Heart left ventricle (tissue), 16 donors: ENCODE data around the gene CLRN2. TPM values are rescaled to one million over a fixed set of nuclear protein-coding genes. Genes with fewer than 3 reads are reported as not detected.

Experiments used
- ATAC-seq, 4 donors: fragments of 200-7000 bp; cut with Tn5 transposase; one replicate each; pipeline ENCODE4 v1.9.1; 2020 to 2022; ENCODE audit warnings: moderate library complexity in 4 of 4, mild to moderate bottlenecking in 3 of 4, moderate number of reproducible peaks in 1 of 4
- DNase-seq, 5 donors: peaks; one replicate each; pipeline ENCODE4 v3.0.0-alpha.2; 2020
- H3K27ac ChIP-seq, 12 donors: fragments of 200-600 bp; sonication (generic) in 4 of 12; one replicate each; pipeline versions ENCODE4 v1.5.0 to v1.8.0; 2016 to 2022; ENCODE audit warnings: mild to moderate bottlenecking in 2 of 12
- H3K27me3 ChIP-seq, 9 donors: fragments of 200-600 bp; sonication (generic) in 2 of 9; one replicate each; pipeline versions ENCODE4 v1.5.1 to v1.8.0; 2016 to 2022; ENCODE audit warnings: mild to moderate bottlenecking in 3 of 9
- H3K36me3 ChIP-seq, 9 donors: fragments of 200-600 bp; sonication (generic) in 2 of 9; one replicate each; pipeline versions ENCODE4 v1.5.0 to v1.8.0; 2018 to 2022; ENCODE audit warnings: mild to moderate bottlenecking in 2 of 9
- H3K4me1 ChIP-seq, 12 donors: fragments of 200-600 bp; sonication (generic) in 4 of 12; one replicate each; pipeline versions ENCODE4 v1.5.0 to v1.8.0; 2016 to 2022; ENCODE audit warnings: mild to moderate bottlenecking in 3 of 12
- H3K4me3 ChIP-seq, 12 donors: fragments of 200-600 bp; sonication (generic) in 4 of 12; one replicate each; pipeline versions ENCODE4 v1.5.0 to v1.8.0; 2017 to 2022; ENCODE audit warnings: mild to moderate bottlenecking in 9 of 12, moderate library complexity in 4 of 12
- H3K9me3 ChIP-seq, 12 donors: fragments of 200-600 bp; sonication (generic) in 4 of 12; one replicate each; pipeline versions ENCODE4 v1.5.0 to v1.8.0; 2016 to 2022; ENCODE audit warnings: mild to moderate bottlenecking in 1 of 12
- POLR2A ChIP-seq, 2 donors: fragments of 450-650 bp; IDR thresholded peaks; one replicate each; pipeline ENCODE4 v1.6.1; 2017; ENCODE audit warnings: antibody characterized with exemption in 2 of 2, mild to moderate bottlenecking in 2 of 2, moderate library complexity in 2 of 2
- WGBS, 4 donors: extraction: QIAGEN DNeasy Blood & Tissue Kit in 2 of 4; methylation state at CpG; one replicate each; pipeline versions ENCODE4 v1.1.5 to v1.1.7; 2013 to 2018; 5-methylcytosine and 5-hydroxymethylcytosine counted together
- intact Hi-C, 10 donors: fragments of 100-400 bp; cut with DNase I; formaldehyde crosslinking; loops; one replicate each; pipeline versions ENCODE4 v1.11.1 to v1.14.2; 2022
- polyA plus RNA-seq, 2 donors: library from polyadenylated mRNA; stranded (reverse); fragments of 200-250 nt; gene quantifications; one replicate each; pipeline ENCODE4 v1.2.3, GENCODE V29; 2013
- total RNA-seq, 9 donors: library from RNA; depleted of rRNA in 2 of 9; stranded (reverse); fragments of >200 nt in 2 of 9; fragmentation: NEBNext Ultra II Directional in 3 of 9; extraction: Animal tissue kit (Norgen Biotek cat#: 25700) in 3 of 9; gene quantifications; one replicate each; pipeline versions ENCODE4 v1.1.0 to v1.2.4, GENCODE V29; 2016 to 2023
- TF ChIP-seq, protein P1 (sequence below), 12 donors: fragments of 200-600 bp; sonication (generic) in 4 of 12; IDR thresholded peaks; one replicate each; pipeline versions ENCODE4 v1.5.0 to v1.8.0; 2018 to 2022; ENCODE audit warnings: antibody characterized with exemption in 12 of 12, mild to moderate bottlenecking in 5 of 12
- donor health status: ischemic (EF 13 %, LVEDD 7.1; RV severe dilation, severe dysfunction).
- donor health status: healthy with polysubstance abuse.
- donor health status: DM: no; HTN: yes; CAD: no.
- donor health status: DM: no; HTN: no; CAD: no.
- donor health status: ischemic (EF 25% LVEDD 6.9; RV normal size, moderate dysfunction).
- donor health status: ischemic (EF 25% LVEDD 5.7; RV mildly dilated, moderate dysfunction).
- donor health status: healthy.
- donor health status: DM: yes; HTN: yes; CAD: no.
- donor health status: ischemic (EF 35%, LVEDD 5.7; RV mildly dilated, moderate dysfunction).
- donor health status: nonischemic (EF 11% LVEDD 7.7; RV severe dilation, severe dysfunction).
- donor health status: DM: yes; HTN: yes; CAD: no.
- donor health status: PGD.
- donor health status: ischemic (EF 29% LVEDD 5.4; RV normal size, mild dysfunction).
- donor health status: nonischemic (EF 23%, LVEDD 6.1; RV moderate dilation, normal function).

The CLRN2 gene
- total and polyA plus RNA-seq, 11 donors: not detected

DNA sequence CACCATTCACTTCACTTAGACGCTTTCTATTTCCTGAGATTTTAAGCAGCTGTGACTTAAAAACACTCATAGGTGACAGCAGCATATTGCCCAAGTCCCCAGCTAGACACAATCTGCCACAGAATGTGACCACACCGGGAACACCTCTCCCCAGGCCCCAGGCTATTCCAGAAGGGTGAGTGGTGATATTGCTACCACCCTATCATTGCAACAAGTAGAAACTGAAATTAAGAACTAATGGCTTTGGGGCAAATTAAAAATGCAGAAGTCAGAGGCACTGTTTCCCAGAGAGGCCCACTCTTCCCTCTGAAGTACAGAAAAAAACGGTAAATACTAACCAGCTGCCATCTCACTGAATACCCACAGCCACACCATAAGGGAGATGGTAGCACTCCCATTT lies 38.1 kb upstream of the CLRN2 start:
- Histone ChIP-seq H3K27me3 (no peaks in the 10 kb centered on the region), H3K9me3 (peaks cover 0 to 25% (median 4%) of the 10 kb centered on the region in 12 donors), H3K4me1 (peaks cover 0 to 4% (median 0%) of the 10 kb centered on the region in 12 donors), H3K36me3 (peaks cover 0 to 6% (median 0%) of the 10 kb centered on the region in 9 donors), H3K4me3 (no peak overlapping the region), H3K27ac (no peak overlapping the region)
- TF ChIP-seq, protein P1, sequence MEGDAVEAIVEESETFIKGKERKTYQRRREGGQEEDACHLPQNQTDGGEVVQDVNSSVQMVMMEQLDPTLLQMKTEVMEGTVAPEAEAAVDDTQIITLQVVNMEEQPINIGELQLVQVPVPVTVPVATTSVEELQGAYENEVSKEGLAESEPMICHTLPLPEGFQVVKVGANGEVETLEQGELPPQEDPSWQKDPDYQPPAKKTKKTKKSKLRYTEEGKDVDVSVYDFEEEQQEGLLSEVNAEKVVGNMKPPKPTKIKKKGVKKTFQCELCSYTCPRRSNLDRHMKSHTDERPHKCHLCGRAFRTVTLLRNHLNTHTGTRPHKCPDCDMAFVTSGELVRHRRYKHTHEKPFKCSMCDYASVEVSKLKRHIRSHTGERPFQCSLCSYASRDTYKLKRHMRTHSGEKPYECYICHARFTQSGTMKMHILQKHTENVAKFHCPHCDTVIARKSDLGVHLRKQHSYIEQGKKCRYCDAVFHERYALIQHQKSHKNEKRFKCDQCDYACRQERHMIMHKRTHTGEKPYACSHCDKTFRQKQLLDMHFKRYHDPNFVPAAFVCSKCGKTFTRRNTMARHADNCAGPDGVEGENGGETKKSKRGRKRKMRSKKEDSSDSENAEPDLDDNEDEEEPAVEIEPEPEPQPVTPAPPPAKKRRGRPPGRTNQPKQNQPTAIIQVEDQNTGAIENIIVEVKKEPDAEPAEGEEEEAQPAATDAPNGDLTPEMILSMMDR (IDR thresholded peaks at IDR 0.05): no peak
- no peak for TF ChIP-seq POLR2A (IDR thresholded peaks at IDR 0.05)
- WGBS, 4 donors: 79 to 91% (median 85%) methylated on average over 3 of the region's 3 CpGs
- DNase-seq (no peak), ATAC-seq (no peak)
- intact Hi-C loops: loop anchor here in 1 of 10 donors (10.0 kb wide), 1 partner anchor 122 kb away; no protein-coding TSS in a partner anchor

GRCh38 chr4:17477774-17478472 lies 37.0 kb upstream of the CLRN2 start:
- intact Hi-C loops: loop anchor here in 1 of 10 donors (10.0 kb wide), 1 partner anchor 123 kb away; no protein-coding TSS in a partner anchor
- ATAC-seq: no peak
- no peak for TF ChIP-seq POLR2A (IDR thresholded peaks at IDR 0.05)
- TF ChIP-seq, protein P1 (IDR thresholded peaks at IDR 0.05): no peak

GRCh38 chr4:17480210-17480927 lies 34.6 kb upstream of the CLRN2 start:
- H3K4me3 ChIP-seq: no peak overlapping the region
- ATAC-seq (peak; percentile 81 to 88 (median 86)), DNase-seq (peak in 1 of 5 donors; percentile 37)
- peaks cover 0 to 4% (median 0%) of the 10 kb centered on the region in 12 donors for H3K4me1 ChIP-seq
- intact Hi-C loops: no loop called here
- H3K27ac ChIP-seq: peak overlapping the region in 2 of 12 donors; percentile 27
- TF ChIP-seq POLR2A (IDR thresholded peaks at IDR 0.05): no peak
- TF ChIP-seq, protein P1 (IDR thresholded peaks at IDR 0.05): no peak
- H3K9me3 ChIP-seq: peaks cover 0 to 29% (median 4%) of the 10 kb centered on the region in 12 donors
- WGBS, 4 donors: 52 to 68% (median 65%) methylated on average over 7 of the region's 7 CpGs
- H3K36me3 ChIP-seq: peaks cover 0 to 29% (median 15%) of the 10 kb centered on the region in 9 donors
- H3K27me3 ChIP-seq: no peaks in the 10 kb centered on the region

More at GRCh38 chr4:17477774-17478472, 37.0 kb upstream of the CLRN2 start:
- Histone ChIP-seq H3K27ac (no peak overlapping the region), H3K4me1 (peaks cover 0 to 4% (median 0%) of the 10 kb centered on the region in 12 donors), H3K4me3 (no peak overlapping the region), H3K36me3 (peaks cover 0 to 6% (median under 1%) of the 10 kb centered on the region in 9 donors), H3K27me3 (no peaks in the 10 kb centered on the region), H3K9me3 (peaks cover 0 to 29% (median 4%) of the 10 kb centered on the region in 12 donors)
- WGBS, 4 donors: 83 to 96% (median 89%) methylated on average over 9 of the region's 9 CpGs
- DNase-seq: no peak

DNA sequence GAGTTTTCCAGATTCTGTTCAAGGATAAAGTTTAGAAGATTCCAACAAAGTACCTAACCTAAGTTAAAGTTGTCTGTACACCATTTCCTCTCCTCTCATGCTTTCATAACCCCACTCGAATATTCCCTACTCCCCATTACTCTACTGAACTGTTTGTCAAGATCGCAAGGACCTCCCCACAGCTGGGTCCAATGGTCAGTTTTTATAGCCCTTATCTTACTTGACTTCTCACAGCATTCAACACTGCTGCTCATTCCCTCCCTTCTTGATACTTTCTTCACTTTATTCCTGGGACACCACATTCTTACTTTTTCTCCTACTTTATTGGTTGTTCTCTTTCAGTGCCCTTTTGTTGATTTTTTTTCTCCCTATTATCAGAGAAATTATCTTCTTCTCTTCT lies 34.0 kb upstream of the CLRN2 start:
- DNase-seq (no peak), ATAC-seq (no peak)
- H3K4me1 ChIP-seq: peaks cover 0 to 4% (median 0%) of the 10 kb centered on the region in 12 donors
- TF ChIP-seq, protein P1 (IDR thresholded peaks at IDR 0.05): no peak
- TF ChIP-seq POLR2A (IDR thresholded peaks at IDR 0.05): no peak
- no peak overlapping the region for H3K4me3 ChIP-seq
- intact Hi-C loops: no loop called here
- H3K9me3 ChIP-seq: peaks cover 0 to 29% (median 4%) of the 10 kb centered on the region in 12 donors
- H3K27me3 ChIP-seq: no peaks in the 10 kb centered on the region
- H3K27ac ChIP-seq: no peak overlapping the region
- WGBS, 4 donors: 88 to 93% (median 90%) methylated on average over 2 of the region's 2 CpGs
- H3K36me3 ChIP-seq: peaks cover 0 to 35% (median 18%) of the 10 kb centered on the region in 9 donors
